IPS-18c (cell line): ENCODE results near the gene PITPNM1.
"Not testable (repeated sequence)": the region's sequence is repeated elsewhere in the genome, so short reads cannot be mapped to it uniquely, and the experiment has no call there.

Experiments
- H3K4me3 ChIP-seq: 2 replicates; pipeline ENCODE4 v1.7.0; 2013; ENCODE audit warnings: low read depth, mild to moderate bottlenecking, low read length, moderate library complexity; ENCODE audit not compliant: insufficient read depth
- H3K9me3 ChIP-seq: one replicate; pipeline ENCODE4 v1.6.1; 2013; ENCODE audit warnings: mild to moderate bottlenecking, low read length, moderate library complexity; ENCODE audit not compliant: control insufficient read depth, insufficient read depth

Gene PITPNM1

GRCh38 chr11:67495234-67496005 is 9.7 kb downstream of the PITPNM1 start:
- H3K4me3 ChIP-seq, result no peak overlapping the region
- H3K9me3 ChIP-seq, result no peaks in the 10 kb centered on the region

- H3K9me3 ChIP-seq, result no peaks in the 10 kb centered on the region
These were observed 10.6 kb downstream of the PITPNM1 start for GRCh38 chr11:67494371-67495233.

GRCh38 chr11:67493548-67494370 is 11.4 kb downstream of the PITPNM1 start:
- H3K9me3 ChIP-seq, result no peaks in the 10 kb centered on the region
- H3K4me3 ChIP-seq, result no peak overlapping the region

More at GRCh38 chr11:67494371-67495233, 10.6 kb downstream of the PITPNM1 start:
- H3K4me3 ChIP-seq, result no peak overlapping the region

GRCh38 chr11:67492801-67493547 is 12.2 kb downstream of the PITPNM1 start:
- no peaks in the 10 kb centered on the region for H3K9me3 ChIP-seq
- no peak overlapping the region; the same call in 1 of the 2 replicates for H3K4me3 ChIP-seq

- H3K4me3 ChIP-seq, result no peak overlapping the region; the same call in 1 of the 2 replicates
- H3K9me3 ChIP-seq, result no peaks in the 10 kb centered on the region
These were observed 13.0 kb downstream of the PITPNM1 start for GRCh38 chr11:67492069-67492727.

GRCh38 chr11:67491276-67492068 is 13.7 kb downstream of the PITPNM1 start:
- no peaks in the 10 kb centered on the region for H3K9me3 ChIP-seq
- no peak overlapping the region for H3K4me3 ChIP-seq

- H3K9me3 ChIP-seq, result no peaks in the 10 kb centered on the region
- H3K4me3 ChIP-seq, result no peak overlapping the region
These were observed 14.5 kb downstream of the PITPNM1 start for GRCh38 chr11:67490727-67491065.

GRCh38 chr11:67489885-67490726 is 15.1 kb downstream of the PITPNM1 start:
- Histone ChIP-seq H3K4me3 (no peak overlapping the region), H3K9me3 (no peaks in the 10 kb centered on the region)

GRCh38 chr11:67489203-67489884 is 15.8 kb downstream of the PITPNM1 start:
- Histone ChIP-seq H3K4me3 (no peak overlapping the region), H3K9me3 (no peaks in the 10 kb centered on the region)

- no peaks in the 10 kb centered on the region for H3K9me3 ChIP-seq
- no peak overlapping the region for H3K4me3 ChIP-seq
These were observed 18.5 kb downstream of the PITPNM1 start for GRCh38 chr11:67486481-67487195.

GRCh38 chr11:67485873-67486361 is 19.2 kb downstream of the PITPNM1 start:
- H3K4me3 ChIP-seq, H3K9me3 ChIP-seq: not testable (repeated sequence)

GRCh38 chr11:67484847-67485311 is 20.3 kb downstream of the PITPNM1 start:
- Histone ChIP-seq H3K4me3 (no peak overlapping the region), H3K9me3 (no peaks in the 10 kb centered on the region)

GRCh38 chr11:67483831-67484665 is 21.1 kb downstream of the PITPNM1 start:
- H3K4me3 ChIP-seq, result no peak overlapping the region

More at GRCh38 chr11:67483831-67484665, 21.1 kb downstream of the PITPNM1 start:
- no peaks in the 10 kb centered on the region for H3K9me3 ChIP-seq
